MM.1S (cell line): Measurements from ENCODE around the gene IL9R.
"Not testable (repeated sequence)": the region's sequence is repeated elsewhere in the genome, so short reads cannot be mapped to it uniquely, and the experiment has no call there.

ENCODE experiments used
- DNase-seq: peaks from one replicate; pipeline ENCODE4 v3.0.0-alpha.2; 2015
- H2AFZ ChIP-seq: fragments of 300-600 bp; sonication (generic); 2 replicates; pipeline ENCODE4 v1.6.0; 2016; ENCODE audit warnings: antibody characterized with exemption, low read length
- H3F3A ChIP-seq: fragments of 300-600 bp; sonication (generic); 2 replicates; pipeline ENCODE4 v1.6.1; 2016; ENCODE audit warnings: mild to moderate bottlenecking, antibody characterized with exemption, low read length, moderate library complexity, mixed read lengths; ENCODE audit not compliant: insufficient read depth
- H3K27ac ChIP-seq: fragments of 300-600 bp; sonication (generic); 2 replicates; pipeline ENCODE4 v1.5.1; 2016; ENCODE audit warnings: mild to moderate bottlenecking, low read length
- H3K27me3 ChIP-seq: fragments of 300-600 bp; sonication (generic); replicated peaks from 2 replicates; pipeline ENCODE4 v1.6.0; 2016; ENCODE audit warnings: low read length; ENCODE audit not compliant: insufficient read depth
- H3K36me3 ChIP-seq: fragments of 300-600 bp; sonication (generic); replicated peaks from 2 replicates; pipeline ENCODE4 v1.6.1; 2016; ENCODE audit warnings: mild to moderate bottlenecking, low read length, mixed read lengths; ENCODE audit not compliant: insufficient read depth
- H3K4me1 ChIP-seq: fragments of 300-600 bp; sonication (generic); 2 replicates; pipeline ENCODE4 v1.6.1; 2016; ENCODE audit warnings: low read length, mixed read lengths
- H3K4me2 ChIP-seq: fragments of 300-600 bp; sonication (generic); 2 replicates; pipeline ENCODE4 v1.6.0; 2016; ENCODE audit warnings: low read depth, low read length
- H3K4me3 ChIP-seq: fragments of 300-600 bp; sonication (generic); 2 replicates; pipeline ENCODE4 v1.5.1; 2016; ENCODE audit warnings: low read length, mixed read lengths
- H3K79me2 ChIP-seq: fragments of 300-600 bp; sonication (generic); 2 replicates; pipeline ENCODE4 v1.6.1; 2016; ENCODE audit warnings: mixed run types, low read length, mixed read lengths
- H3K9ac ChIP-seq: fragments of 300-600 bp; sonication (generic); 2 replicates; pipeline ENCODE4 v1.6.1; 2016; ENCODE audit warnings: low read length, mixed read lengths
- H3K9me2 ChIP-seq: fragments of 300-600 bp; sonication (generic); replicated peaks from 2 replicates; pipeline ENCODE4 v1.6.1; 2016; ENCODE audit warnings: mild to moderate bottlenecking, low read length, mixed read lengths; ENCODE audit not compliant: insufficient read depth
- H3K9me3 ChIP-seq: fragments of 300-600 bp; sonication (generic); replicated peaks from 2 replicates; pipeline ENCODE4 v1.6.1; 2016; ENCODE audit warnings: mild to moderate bottlenecking, low read length, mixed read lengths; ENCODE audit not compliant: insufficient read depth
- H4K20me1 ChIP-seq: fragments of 300-600 bp; sonication (generic); 2 replicates; pipeline ENCODE4 v1.6.1; 2016; ENCODE audit warnings: mild to moderate bottlenecking, low read length, moderate library complexity, mixed read lengths; ENCODE audit not compliant: insufficient read depth
- CTCF ChIP-seq: fragments of 300-600 bp; sonication (generic); IDR thresholded peaks from 2 replicates; pipeline ENCODE4 v1.5.1; 2016; ENCODE audit warnings: antibody characterized with exemption, low read length, mixed read lengths
- EZH2 ChIP-seq: fragments of 300-600 bp; sonication (generic); optimal IDR thresholded peaks from 2 replicates; pipeline ENCODE3; 2017; ENCODE audit warnings: low read depth, mild to moderate bottlenecking, antibody characterized with exemption, low read length, mixed read lengths
- EZH2phosphoT487 ChIP-seq: fragments of 300-600 bp; sonication (generic); IDR thresholded peaks from 2 replicates; pipeline ENCODE4 v1.6.1; 2018; ENCODE audit warnings: antibody characterized with exemption, low read length

The IL9R gene

GRCh38 chrX:155985208-155985607 is 12.3 kb upstream of the IL9R start:
- H2AFZ ChIP-seq, result no peak overlapping the region
- no peaks in the 10 kb centered on the region for H4K20me1 ChIP-seq
- no peaks in the 10 kb centered on the region for H3K36me3 ChIP-seq
- no peaks in the 10 kb centered on the region for H3K27me3 ChIP-seq
- no peaks in the 10 kb centered on the region for H3F3A ChIP-seq
- no peaks in the 10 kb centered on the region for H3K9me3 ChIP-seq
- H3K4me2 ChIP-seq, result no peak overlapping the region
- no peak for TF ChIP-seq EZH2
- no peak for TF ChIP-seq EZH2phosphoT487
- no peak for TF ChIP-seq CTCF
- no peaks in the 10 kb centered on the region for H3K4me1 ChIP-seq
- no peak overlapping the region for H3K9ac ChIP-seq
- no peaks in the 10 kb centered on the region for H3K9me2 ChIP-seq
- no peak for DNase-seq
- H3K27ac ChIP-seq, result no peak overlapping the region
- no peak overlapping the region for H3K4me3 ChIP-seq
- no peaks in the 10 kb centered on the region for H3K79me2 ChIP-seq

GRCh38 chrX:155986995-155987394 is 10.5 kb upstream of the IL9R start:
- H2AFZ ChIP-seq, H3K4me1 ChIP-seq, H3F3A ChIP-seq, H3K9me3 ChIP-seq, H3K79me2 ChIP-seq, H3K4me3 ChIP-seq, DNase-seq, H3K9ac ChIP-seq, H3K27ac ChIP-seq, H4K20me1 ChIP-seq, H3K9me2 ChIP-seq, H3K27me3 ChIP-seq, H3K36me3 ChIP-seq, H3K4me2 ChIP-seq: not testable (repeated sequence)

- H3K9ac ChIP-seq, result no peak overlapping the region
- no peak for TF ChIP-seq EZH2
- TF ChIP-seq CTCF, result no peak
- no peak for TF ChIP-seq EZH2phosphoT487
- no peak overlapping the region for H3K27ac ChIP-seq
- H3K79me2 ChIP-seq, result no peaks in the 10 kb centered on the region
- no peak for DNase-seq
- H4K20me1 ChIP-seq, result no peaks in the 10 kb centered on the region
- H3K27me3 ChIP-seq, result no peaks in the 10 kb centered on the region
- H2AFZ ChIP-seq, result no peak overlapping the region
- no peaks in the 10 kb centered on the region for H3K9me2 ChIP-seq
- H3F3A ChIP-seq, result no peaks in the 10 kb centered on the region
- no peaks in the 10 kb centered on the region for H3K36me3 ChIP-seq
- H3K9me3 ChIP-seq, result no peaks in the 10 kb centered on the region
- no peaks in the 10 kb centered on the region for H3K4me1 ChIP-seq
- H3K4me3 ChIP-seq, result no peak overlapping the region
- no peak overlapping the region for H3K4me2 ChIP-seq
These were observed 8.6 kb upstream of the IL9R start for GRCh38 chrX:155988859-155989258.

- no peak overlapping the region for H3K9ac ChIP-seq
- no peak overlapping the region for H3K4me2 ChIP-seq
- H2AFZ ChIP-seq, result no peak overlapping the region
- TF ChIP-seq EZH2 (no peak), CTCF (no peak), EZH2phosphoT487 (no peak)
- no peak for DNase-seq
- H4K20me1 ChIP-seq, result no peaks in the 10 kb centered on the region
- no peaks in the 10 kb centered on the region for H3K9me3 ChIP-seq
- no peaks in the 10 kb centered on the region for H3K4me1 ChIP-seq
- no peaks in the 10 kb centered on the region for H3K27me3 ChIP-seq
- no peaks in the 10 kb centered on the region for H3K9me2 ChIP-seq
- H3K4me3 ChIP-seq, result no peak overlapping the region
- H3F3A ChIP-seq, result no peaks in the 10 kb centered on the region
- no peak overlapping the region for H3K27ac ChIP-seq
- no peaks in the 10 kb centered on the region for H3K79me2 ChIP-seq
- H3K36me3 ChIP-seq, result no peaks in the 10 kb centered on the region
These were observed 4.1 kb upstream of the IL9R start for GRCh38 chrX:155993421-155993820.
